Esophagus muscularis mucosa (tissue), 4 donors: Measurements from ENCODE around the gene DLX3.

Experiments used
- EP300 ChIP-seq: sonication (generic); formaldehyde crosslinking; IDR thresholded peaks from one replicate; pipeline ENCODE4 v1.6.1; 2017; ENCODE audit warnings: antibody characterized with exemption
- POLR2A ChIP-seq: fragments of 450-650 bp; IDR thresholded peaks from one replicate; pipeline ENCODE4 v1.6.1; 2017; ENCODE audit warnings: antibody characterized with exemption, moderate library complexity, mild to moderate bottlenecking, low read depth
- POLR2AphosphoS5 ChIP-seq, 2 donors: sonication (generic); formaldehyde crosslinking; IDR thresholded peaks; one replicate each; pipeline ENCODE4 v1.6.1; 2017; ENCODE audit warnings: antibody characterized with exemption in 2 of 2
- TF ChIP-seq, protein P1 (sequence below), 3 experiments: fragments of 200-600 bp in 2 of 3; fragments of 450-650 bp in 1 of 3; sonication (generic) in 2 of 3; IDR thresholded peaks; one replicate each; pipeline ENCODE4 v1.5.1; 2017 to 2019; ENCODE audit warnings: antibody characterized with exemption in 3 of 3, mild to moderate bottlenecking in 2 of 3, moderate library complexity in 1 of 3

DNA sequence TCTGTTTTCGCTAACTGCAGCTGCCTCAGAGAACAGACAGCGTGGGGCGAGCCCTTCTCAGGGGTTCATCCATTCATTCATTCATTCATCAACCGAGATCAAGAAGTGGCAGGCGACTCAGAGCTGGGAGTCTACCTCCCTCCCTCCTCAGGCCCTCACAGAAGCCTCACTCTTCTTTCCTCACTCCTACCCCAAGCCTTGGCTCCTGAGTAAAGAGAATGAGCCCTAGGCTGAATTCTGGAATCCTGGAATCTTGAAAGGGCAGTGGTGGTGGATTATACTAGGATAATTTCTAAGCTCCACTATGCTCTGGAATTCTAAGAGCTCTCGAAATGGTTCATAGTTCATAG lies 2.3 kb upstream of the DLX3 start:
- TF ChIP-seq, protein P1, sequence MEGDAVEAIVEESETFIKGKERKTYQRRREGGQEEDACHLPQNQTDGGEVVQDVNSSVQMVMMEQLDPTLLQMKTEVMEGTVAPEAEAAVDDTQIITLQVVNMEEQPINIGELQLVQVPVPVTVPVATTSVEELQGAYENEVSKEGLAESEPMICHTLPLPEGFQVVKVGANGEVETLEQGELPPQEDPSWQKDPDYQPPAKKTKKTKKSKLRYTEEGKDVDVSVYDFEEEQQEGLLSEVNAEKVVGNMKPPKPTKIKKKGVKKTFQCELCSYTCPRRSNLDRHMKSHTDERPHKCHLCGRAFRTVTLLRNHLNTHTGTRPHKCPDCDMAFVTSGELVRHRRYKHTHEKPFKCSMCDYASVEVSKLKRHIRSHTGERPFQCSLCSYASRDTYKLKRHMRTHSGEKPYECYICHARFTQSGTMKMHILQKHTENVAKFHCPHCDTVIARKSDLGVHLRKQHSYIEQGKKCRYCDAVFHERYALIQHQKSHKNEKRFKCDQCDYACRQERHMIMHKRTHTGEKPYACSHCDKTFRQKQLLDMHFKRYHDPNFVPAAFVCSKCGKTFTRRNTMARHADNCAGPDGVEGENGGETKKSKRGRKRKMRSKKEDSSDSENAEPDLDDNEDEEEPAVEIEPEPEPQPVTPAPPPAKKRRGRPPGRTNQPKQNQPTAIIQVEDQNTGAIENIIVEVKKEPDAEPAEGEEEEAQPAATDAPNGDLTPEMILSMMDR (IDR thresholded peaks at IDR 0.05), result no peak
- TF ChIP-seq POLR2A (no peak), EP300 (no peak), POLR2AphosphoS5 (IDR thresholded peaks at IDR 0.05) (no peak)
